GM12878 (cell line): ENCODE measurements around the gene SYTL1.

Source experiments
- BCLAF1 ChIP-seq: fragments of 450-650 bp; IDR thresholded peaks from 2 replicates; pipeline ENCODE4 v1.6.1; 2017; ENCODE audit warnings: antibody characterized with exemption, mild to moderate bottlenecking, moderate library complexity
- CTCF ChIP-seq, 3 experiments: IDR thresholded peaks in 2 of 3; conservative IDR thresholded peaks in 1 of 3; 2 replicates each; pipeline ENCODE4 v1.5.1; 2011; ENCODE audit warnings: low read depth in 3 of 3, low read length in 3 of 3, mild to moderate bottlenecking in 3 of 3, control low read depth in 2 of 3, moderate library complexity in 2 of 3, inconsistent platforms in 1 of 3, mixed read lengths in 1 of 3; ENCODE audit not compliant: control insufficient read depth in 2 of 3, insufficient read depth in 1 of 3; ENCODE audit errors: extremely low read depth in 1 of 3
- ELK1 ChIP-seq: IDR thresholded peaks from 2 replicates; pipeline ENCODE4 v1.6.1; 2012; ENCODE audit warnings: low read depth, low read length, improper control_type of control experiment
- HDAC6 ChIP-seq: fragments of 200-600 bp; sonication (generic); IDR thresholded peaks from one replicate; pipeline ENCODE4 v1.8.0; 2017; ENCODE audit warnings: antibody characterized with exemption; ENCODE audit not compliant: unreplicated experiment
- POLR2AphosphoS5 ChIP-seq: IDR thresholded peaks from 2 replicates; pipeline ENCODE4 v1.6.1; 2011; ENCODE audit warnings: mild to moderate bottlenecking, low read length, inconsistent platforms
- RCOR1 ChIP-seq: conservative IDR thresholded peaks from 2 replicates; pipeline ENCODE4 v1.6.1; 2012; ENCODE audit warnings: low read depth, low read length, improper control_type of control experiment
- TF ChIP-seq, protein P1 (sequence below): fragments of 450-650 bp; IDR thresholded peaks from 2 replicates; pipeline ENCODE4 v1.6.1; 2017; ENCODE audit warnings: mild to moderate bottlenecking, low read depth, inconsistent platforms; ENCODE audit not compliant: poor library complexity, severe bottlenecking

GRCh38 chr1:27333717-27334279 lies 8.0 kb upstream of the SYTL1 start:
- TF ChIP-seq ELK1, result no peak
- no peak for TF ChIP-seq CTCF (IDR thresholded peaks at IDR 0.05 in 2 of 3, conservative IDR thresholded peaks at IDR 0.05 in 1 of 3; ENCODE audit: control insufficient read depth in 2 of 3, extremely low read depth in 1 of 3, insufficient read depth in 1 of 3, low read depth in 3 of 3, low read length in 3 of 3)
- TF ChIP-seq POLR2AphosphoS5, result no peak
- no peak for TF ChIP-seq RCOR1
- TF ChIP-seq, protein P1, sequence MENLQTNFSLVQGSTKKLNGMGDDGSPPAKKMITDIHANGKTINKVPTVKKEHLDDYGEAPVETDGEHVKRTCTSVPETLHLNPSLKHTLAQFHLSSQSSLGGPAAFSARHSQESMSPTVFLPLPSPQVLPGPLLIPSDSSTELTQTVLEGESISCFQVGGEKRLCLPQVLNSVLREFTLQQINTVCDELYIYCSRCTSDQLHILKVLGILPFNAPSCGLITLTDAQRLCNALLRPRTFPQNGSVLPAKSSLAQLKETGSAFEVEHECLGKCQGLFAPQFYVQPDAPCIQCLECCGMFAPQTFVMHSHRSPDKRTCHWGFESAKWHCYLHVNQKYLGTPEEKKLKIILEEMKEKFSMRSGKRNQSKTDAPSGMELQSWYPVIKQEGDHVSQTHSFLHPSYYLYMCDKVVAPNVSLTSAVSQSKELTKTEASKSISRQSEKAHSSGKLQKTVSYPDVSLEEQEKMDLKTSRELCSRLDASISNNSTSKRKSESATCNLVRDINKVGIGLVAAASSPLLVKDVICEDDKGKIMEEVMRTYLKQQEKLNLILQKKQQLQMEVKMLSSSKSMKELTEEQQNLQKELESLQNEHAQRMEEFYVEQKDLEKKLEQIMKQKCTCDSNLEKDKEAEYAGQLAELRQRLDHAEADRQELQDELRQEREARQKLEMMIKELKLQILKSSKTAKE, result no peak
- no peak for TF ChIP-seq BCLAF1
- no peak for TF ChIP-seq HDAC6
